Skeletal muscle satellite cell (primary cell): ENCODE results near the gene KTN1.

Source experiments
- H3K27me3 ChIP-seq: 2 replicates; pipeline ENCODE4 v1.7.0; 2013; ENCODE audit warnings: low read length; ENCODE audit not compliant: control insufficient read depth, insufficient read depth
- H3K36me3 ChIP-seq: 2 replicates; pipeline ENCODE4 v1.7.0; 2013; ENCODE audit warnings: mild to moderate bottlenecking, control low read depth, low read length; ENCODE audit not compliant: insufficient read depth
- H3K4me1 ChIP-seq: 2 replicates; pipeline ENCODE4 v1.7.0; 2013; ENCODE audit warnings: low read length; ENCODE audit not compliant: control insufficient read depth, insufficient read depth
- H3K4me2 ChIP-seq: 2 replicates; pipeline ENCODE4 v1.7.0; 2013; ENCODE audit warnings: mild to moderate bottlenecking, low read length
- H3K4me3 ChIP-seq: 2 replicates; pipeline ENCODE4 v1.7.0; 2013; ENCODE audit warnings: low read length
- H3K9ac ChIP-seq: 2 replicates; pipeline ENCODE4 v1.7.0; 2013; ENCODE audit warnings: mild to moderate bottlenecking, low read depth, low read length, moderate library complexity
- H3K9me3 ChIP-seq: replicated peaks from 2 replicates; pipeline ENCODE4 v1.7.0; 2013; ENCODE audit warnings: mild to moderate bottlenecking, control low read depth, low read length

The KTN1 gene

GRCh38 chr14:55546212-55546874 is 33.7 kb upstream of the KTN1 start:
- Histone ChIP-seq H3K4me3 (no peak overlapping the region), H3K27me3 (no peaks in the 10 kb centered on the region), H3K4me1 (peaks cover 12% of the 10 kb centered on the region), H3K4me2 (no peak overlapping the region), H3K9ac (no peak overlapping the region), H3K36me3 (no peaks in the 10 kb centered on the region), H3K9me3 (no peaks in the 10 kb centered on the region)

- Histone ChIP-seq H3K9me3 (no peaks in the 10 kb centered on the region), H3K36me3 (no peaks in the 10 kb centered on the region), H3K27me3 (no peaks in the 10 kb centered on the region), H3K9ac (no peak overlapping the region), H3K4me1 (peaks cover 8% of the 10 kb centered on the region), H3K4me2 (no peak overlapping the region), H3K4me3 (no peak overlapping the region)
Measured at GRCh38 chr14:55547650-55548315, 32.2 kb upstream of the KTN1 start.

- Histone ChIP-seq H3K4me3 (no peak overlapping the region), H3K9me3 (no peaks in the 10 kb centered on the region), H3K4me1 (peaks cover 14% of the 10 kb centered on the region), H3K36me3 (no peaks in the 10 kb centered on the region), H3K9ac (no peak overlapping the region), H3K4me2 (no peak overlapping the region), H3K27me3 (no peaks in the 10 kb centered on the region)
Measured at GRCh38 chr14:55553791-55554190, 26.2 kb upstream of the KTN1 start.

- Histone ChIP-seq H3K4me2 (peak overlapping the region; percentile 15), H3K9ac (no peak overlapping the region), H3K4me1 (peaks cover 14% of the 10 kb centered on the region), H3K27me3 (no peaks in the 10 kb centered on the region), H3K4me3 (no peak overlapping the region), H3K36me3 (no peaks in the 10 kb centered on the region), H3K9me3 (no peaks in the 10 kb centered on the region)
Measured at GRCh38 chr14:55556929-55557623, 22.9 kb upstream of the KTN1 start.

GRCh38 chr14:55562135-55562534 is 17.9 kb upstream of the KTN1 start:
- Histone ChIP-seq H3K4me3 (no peak overlapping the region), H3K9ac (no peak overlapping the region), H3K36me3 (no peaks in the 10 kb centered on the region), H3K27me3 (no peaks in the 10 kb centered on the region), H3K9me3 (no peaks in the 10 kb centered on the region), H3K4me1 (peaks cover 7% of the 10 kb centered on the region), H3K4me2 (no peak overlapping the region)

GRCh38 chr14:55568618-55569017 is 11.4 kb upstream of the KTN1 start:
- no peak overlapping the region for H3K4me2 ChIP-seq
- no peaks in the 10 kb centered on the region for H3K4me1 ChIP-seq
- H3K4me3 ChIP-seq: no peak overlapping the region
- H3K9ac ChIP-seq: no peak overlapping the region
- H3K27me3 ChIP-seq: no peaks in the 10 kb centered on the region
- H3K36me3 ChIP-seq: no peaks in the 10 kb centered on the region
- H3K9me3 ChIP-seq: no peaks in the 10 kb centered on the region

GRCh38 chr14:55571125-55571889 is 8.7 kb upstream of the KTN1 start:
- no peaks in the 10 kb centered on the region for H3K4me1 ChIP-seq
- no peak overlapping the region for H3K4me2 ChIP-seq
- H3K27me3 ChIP-seq: no peaks in the 10 kb centered on the region
- no peak overlapping the region for H3K9ac ChIP-seq
- no peaks in the 10 kb centered on the region for H3K36me3 ChIP-seq
- no peaks in the 10 kb centered on the region for H3K9me3 ChIP-seq
- no peak overlapping the region for H3K4me3 ChIP-seq

GRCh38 chr14:55572578-55572977 is 7.4 kb upstream of the KTN1 start:
- Histone ChIP-seq H3K9me3 (no peaks in the 10 kb centered on the region), H3K27me3 (no peaks in the 10 kb centered on the region), H3K4me3 (no peak overlapping the region), H3K9ac (no peak overlapping the region), H3K36me3 (no peaks in the 10 kb centered on the region), H3K4me1 (no peaks in the 10 kb centered on the region), H3K4me2 (no peak overlapping the region)

- Histone ChIP-seq H3K9ac (no peak overlapping the region), H3K9me3 (no peaks in the 10 kb centered on the region), H3K4me3 (no peak overlapping the region), H3K4me2 (no peak overlapping the region), H3K36me3 (no peaks in the 10 kb centered on the region), H3K27me3 (no peaks in the 10 kb centered on the region), H3K4me1 (peaks cover 8% of the 10 kb centered on the region)
Measured at GRCh38 chr14:55574988-55575387, 5.0 kb upstream of the KTN1 start.

GRCh38 chr14:55577229-55577628 is 2.8 kb upstream of the KTN1 start:
- H3K9me3 ChIP-seq: no peaks in the 10 kb centered on the region
- no peak overlapping the region for H3K4me2 ChIP-seq
- H3K27me3 ChIP-seq: no peaks in the 10 kb centered on the region
- no peak overlapping the region for H3K4me3 ChIP-seq
- no peaks in the 10 kb centered on the region for H3K36me3 ChIP-seq
- peaks cover 20% of the 10 kb centered on the region for H3K4me1 ChIP-seq
- no peak overlapping the region for H3K9ac ChIP-seq

- Histone ChIP-seq H3K4me1 (peaks cover 31% of the 10 kb centered on the region), H3K9ac (peak overlapping the region; percentile 92), H3K4me3 (peak overlapping the region; percentile 95), H3K27me3 (no peaks in the 10 kb centered on the region), H3K9me3 (no peaks in the 10 kb centered on the region), H3K36me3 (no peaks in the 10 kb centered on the region), H3K4me2 (peak overlapping the region; percentile 91)
Measured at GRCh38 chr14:55578511-55578910, 1.5 kb upstream of the KTN1 start.
